PC-9 (cell line): Measurements from ENCODE around the gene BRPF1. TPM values are rescaled to one million over a fixed set of nuclear protein-coding genes. Genes with fewer than 3 reads are reported as not detected.

Experiments used
- BruUV-seq: library from RNA; stranded (reverse); fragments of 400-500 nt; replicated peaks from 2 replicates; lab custom pipeline; 2021; lab: Mats Ljungman, UMichigan
- CTCF ChIA-PET: fragments of 300-600 bp; sonication (Branson Sonifier 250); formaldehyde crosslinking; loops from one replicate; lab custom pipeline; 2022; ENCODE audit warnings: antibody characterized with exemption; lab: Charles Lee
- POLR2A ChIA-PET: fragments of 300-600 bp; sonication (Branson Sonifier 250); formaldehyde crosslinking; loops from one replicate; lab custom pipeline; 2022; ENCODE audit warnings: antibody characterized with exemption; ENCODE audit not compliant: unreplicated experiment; lab: Charles Lee
- DNase-seq, 2 experiments: peaks; one replicate each; pipeline versions ENCODE4 v3.0.0 to v3.0.0-alpha.2; 2015 to 2022; ENCODE audit warnings: mixed read lengths in 1 of 2
- H2AFZ ChIP-seq: fragments of 200-600 bp; sonication (generic); 2 replicates; pipeline ENCODE4 v1.8.1; 2017; ENCODE audit warnings: antibody characterized with exemption
- H3F3A ChIP-seq: fragments of 200-600 bp; sonication (generic); 2 replicates; pipeline ENCODE4 v1.8.1; 2017; ENCODE audit warnings: antibody characterized with exemption, mild to moderate bottlenecking, low read depth; ENCODE audit not compliant: insufficient read depth
- H3K27ac ChIP-seq: fragments of 200-600 bp; sonication (generic); 2 replicates; pipeline ENCODE4 v1.6.1; 2016; ENCODE audit warnings: mixed run types
- H3K27me3 ChIP-seq: fragments of 200-600 bp; sonication (generic); 2 replicates; pipeline ENCODE4 v1.6.1; 2016; ENCODE audit warnings: low read depth, mixed run types; ENCODE audit not compliant: insufficient read depth
- H3K36me3 ChIP-seq: fragments of 200-600 bp; sonication (generic); 2 replicates; pipeline ENCODE4 v1.6.1; 2016; ENCODE audit warnings: low read depth, mixed run types
- H3K4me1 ChIP-seq: fragments of 200-600 bp; sonication (generic); replicated peaks from 2 replicates; pipeline ENCODE4 v1.6.1; 2016; ENCODE audit warnings: mixed run types; ENCODE audit not compliant: insufficient read depth
- H3K4me2 ChIP-seq: fragments of 200-600 bp; sonication (generic); 2 replicates; pipeline ENCODE4 v1.6.1; 2017; ENCODE audit warnings: mixed run types
- H3K4me3 ChIP-seq: fragments of 200-600 bp; sonication (generic); 2 replicates; pipeline ENCODE4 v1.6.1; 2016; ENCODE audit warnings: mixed run types
- H3K79me2 ChIP-seq: fragments of 200-600 bp; sonication (generic); 2 replicates; pipeline ENCODE4 v1.6.1; 2017; ENCODE audit warnings: low read depth, mixed run types
- H3K9me2 ChIP-seq: fragments of 200-600 bp; sonication (generic); 2 replicates; pipeline ENCODE4 v1.8.1; 2017; ENCODE audit warnings: mild to moderate bottlenecking; ENCODE audit not compliant: insufficient read depth
- H3K9me3 ChIP-seq: fragments of 200-600 bp; sonication (generic); 2 replicates; pipeline ENCODE4 v1.8.1; 2016; ENCODE audit warnings: low read depth; ENCODE audit not compliant: insufficient read depth
- H4K20me1 ChIP-seq: fragments of 200-600 bp; sonication (generic); 2 replicates; pipeline ENCODE4 v1.8.1; 2017; ENCODE audit not compliant: insufficient read depth
- EZH2 ChIP-seq: fragments of 200-600 bp; sonication (generic); IDR thresholded peaks from 2 replicates; pipeline ENCODE4 v1.8.0; 2017; ENCODE audit warnings: antibody characterized with exemption, low read depth
- intact Hi-C: fragments of 100-400 bp; cut with micrococcal nuclease; formaldehyde crosslinking; loops from one replicate; pipeline ENCODE4 v1.10.0; 2022; ENCODE audit not compliant: unreplicated experiment
- total RNA-seq: library from RNA; stranded (reverse); gene quantifications from 2 replicates; pipeline ENCODE4 v1.2.3, GENCODE V29; 2021
- TF ChIP-seq, protein P1 (sequence below): fragments of 200-600 bp; sonication (generic); conservative IDR thresholded peaks from 2 replicates; pipeline ENCODE4 v1.6.1; 2017; ENCODE audit warnings: mixed run types, antibody characterized with exemption, mild to moderate bottlenecking, moderate library complexity

The BRPF1 gene
- total RNA-seq, 1 experiment from 2014 or later, result 15.9 TPM

DNA sequence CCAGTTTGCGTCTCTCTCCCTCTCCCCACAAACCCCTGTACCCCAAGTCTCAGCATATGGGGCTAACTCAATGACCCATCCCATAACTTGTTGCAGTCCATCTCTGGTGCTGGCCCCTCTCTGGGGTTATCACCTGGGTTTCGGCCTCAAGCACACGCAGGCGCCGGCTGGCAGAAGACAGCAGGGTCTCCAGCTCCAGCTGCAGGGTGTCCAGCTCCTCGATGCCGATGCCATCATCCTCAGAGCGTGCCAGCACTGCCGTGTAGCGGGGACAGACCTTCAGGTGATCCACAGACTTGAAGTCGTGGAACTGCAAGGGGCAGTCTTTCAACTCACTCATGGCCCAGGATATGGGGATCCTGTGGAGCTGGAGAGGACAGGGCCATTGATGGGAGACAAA is 59.6 kb downstream of the BRPF1 start:
- no peaks in the 10 kb centered on the region for H3K27me3 ChIP-seq
- DNase-seq, result no peak
- H3K27ac ChIP-seq, result no peak overlapping the region
- H3K4me1 ChIP-seq, result peaks cover 16% of the 10 kb centered on the region
- ChIA-PET POLR2A (interaction anchor here (0.8 kb wide), 1 partner anchor 9 kb away, joined by 9 read pairs; no protein-coding TSS in a partner anchor), CTCF (no interaction called here)
- no peaks in the 10 kb centered on the region for H3K9me2 ChIP-seq
- H3F3A ChIP-seq, result peaks cover 14% of the 10 kb centered on the region; the same call in 1 of the 2 replicates
- peaks cover 32% of the 10 kb centered on the region for H3K36me3 ChIP-seq
- BruUV-seq, result no TSS peak
- H3K79me2 ChIP-seq, result peaks cover 47% of the 10 kb centered on the region
- intact Hi-C loops, result loop anchor here (5.0 kb wide), 1 partner anchor 59 kb away; the partner anchor contains the start of gene BRPF1
- no peak for TF ChIP-seq EZH2
- TF ChIP-seq, protein P1, sequence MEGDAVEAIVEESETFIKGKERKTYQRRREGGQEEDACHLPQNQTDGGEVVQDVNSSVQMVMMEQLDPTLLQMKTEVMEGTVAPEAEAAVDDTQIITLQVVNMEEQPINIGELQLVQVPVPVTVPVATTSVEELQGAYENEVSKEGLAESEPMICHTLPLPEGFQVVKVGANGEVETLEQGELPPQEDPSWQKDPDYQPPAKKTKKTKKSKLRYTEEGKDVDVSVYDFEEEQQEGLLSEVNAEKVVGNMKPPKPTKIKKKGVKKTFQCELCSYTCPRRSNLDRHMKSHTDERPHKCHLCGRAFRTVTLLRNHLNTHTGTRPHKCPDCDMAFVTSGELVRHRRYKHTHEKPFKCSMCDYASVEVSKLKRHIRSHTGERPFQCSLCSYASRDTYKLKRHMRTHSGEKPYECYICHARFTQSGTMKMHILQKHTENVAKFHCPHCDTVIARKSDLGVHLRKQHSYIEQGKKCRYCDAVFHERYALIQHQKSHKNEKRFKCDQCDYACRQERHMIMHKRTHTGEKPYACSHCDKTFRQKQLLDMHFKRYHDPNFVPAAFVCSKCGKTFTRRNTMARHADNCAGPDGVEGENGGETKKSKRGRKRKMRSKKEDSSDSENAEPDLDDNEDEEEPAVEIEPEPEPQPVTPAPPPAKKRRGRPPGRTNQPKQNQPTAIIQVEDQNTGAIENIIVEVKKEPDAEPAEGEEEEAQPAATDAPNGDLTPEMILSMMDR, result no peak
- peak overlapping the region; percentile 88 for H3K4me2 ChIP-seq
- H3K9me3 ChIP-seq, result no peaks in the 10 kb centered on the region
- H3K4me3 ChIP-seq, result peak overlapping the region; percentile 84; the same call in 1 of the 2 replicates
- H2AFZ ChIP-seq, result no peak overlapping the region
- H4K20me1 ChIP-seq, result peaks cover 23% of the 10 kb centered on the region; the same call in 1 of the 2 replicates

DNA sequence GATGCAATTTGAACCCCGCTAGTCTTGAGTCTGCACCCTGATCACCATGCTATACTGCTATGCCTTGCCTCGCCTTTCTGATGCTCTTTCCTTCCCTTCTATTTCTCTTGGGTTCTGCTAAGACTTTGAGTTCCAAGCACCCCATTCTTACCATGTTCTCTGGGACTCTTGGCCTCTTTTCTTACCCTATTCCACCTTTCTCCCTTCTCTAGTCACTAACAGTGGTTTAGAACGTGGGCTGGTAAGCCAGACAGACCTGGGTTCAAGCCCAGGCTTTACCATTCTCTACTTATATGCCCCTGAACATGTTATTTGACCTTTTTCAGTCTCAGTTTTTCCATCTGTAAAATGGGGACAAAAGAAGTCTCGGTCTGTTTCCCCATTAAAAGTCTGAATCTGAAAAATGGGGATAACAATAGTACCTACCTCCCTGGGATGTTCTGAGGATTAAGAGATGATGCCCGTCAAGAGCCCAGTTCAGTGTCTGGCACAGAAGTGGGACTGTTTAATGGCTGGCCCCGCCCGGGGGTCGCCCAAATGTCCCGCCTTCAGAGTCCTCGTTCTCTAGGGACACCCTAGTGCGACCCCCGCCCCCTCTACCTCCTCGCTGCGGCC is 60.4 kb downstream of the BRPF1 start:
- peak overlapping the region; percentile 87 for H2AFZ ChIP-seq
- peaks cover 16% of the 10 kb centered on the region for H3K4me1 ChIP-seq
- TF ChIP-seq, protein P1, result no peak
- no peak for TF ChIP-seq EZH2
- H3K4me3 ChIP-seq, result peak overlapping the region; percentile 84
- ChIA-PET CTCF (no interaction called here), POLR2A (interaction anchor here (1.0 kb wide), 1 partner anchor 52 kb away, joined by 8 read pairs; the partner anchor contains the start of gene RPUSD3)
- peaks cover 52% of the 10 kb centered on the region for H3K79me2 ChIP-seq
- H3F3A ChIP-seq, result peaks cover 14% of the 10 kb centered on the region; the same call in 1 of the 2 replicates
- peak overlapping the region; percentile 88 for H3K4me2 ChIP-seq
- peaks cover 27% of the 10 kb centered on the region; the same call in 1 of the 2 replicates for H3K36me3 ChIP-seq
- H3K27ac ChIP-seq, result peak overlapping the region; percentile 89; the same call in 1 of the 2 replicates
- no peak for DNase-seq
- no peaks in the 10 kb centered on the region for H3K27me3 ChIP-seq
- intact Hi-C loops, result loop anchor here (2.0 to 5.0 kb wide), 3 partner anchors 41 to 141 kb away; partner anchors contain the start of genes BRPF1 and CRELD1
- H3K9me2 ChIP-seq, result no peaks in the 10 kb centered on the region
- no peaks in the 10 kb centered on the region for H3K9me3 ChIP-seq
- BruUV-seq, result TSS peak; percentile 71
- H4K20me1 ChIP-seq, result peaks cover 25% of the 10 kb centered on the region

DNA sequence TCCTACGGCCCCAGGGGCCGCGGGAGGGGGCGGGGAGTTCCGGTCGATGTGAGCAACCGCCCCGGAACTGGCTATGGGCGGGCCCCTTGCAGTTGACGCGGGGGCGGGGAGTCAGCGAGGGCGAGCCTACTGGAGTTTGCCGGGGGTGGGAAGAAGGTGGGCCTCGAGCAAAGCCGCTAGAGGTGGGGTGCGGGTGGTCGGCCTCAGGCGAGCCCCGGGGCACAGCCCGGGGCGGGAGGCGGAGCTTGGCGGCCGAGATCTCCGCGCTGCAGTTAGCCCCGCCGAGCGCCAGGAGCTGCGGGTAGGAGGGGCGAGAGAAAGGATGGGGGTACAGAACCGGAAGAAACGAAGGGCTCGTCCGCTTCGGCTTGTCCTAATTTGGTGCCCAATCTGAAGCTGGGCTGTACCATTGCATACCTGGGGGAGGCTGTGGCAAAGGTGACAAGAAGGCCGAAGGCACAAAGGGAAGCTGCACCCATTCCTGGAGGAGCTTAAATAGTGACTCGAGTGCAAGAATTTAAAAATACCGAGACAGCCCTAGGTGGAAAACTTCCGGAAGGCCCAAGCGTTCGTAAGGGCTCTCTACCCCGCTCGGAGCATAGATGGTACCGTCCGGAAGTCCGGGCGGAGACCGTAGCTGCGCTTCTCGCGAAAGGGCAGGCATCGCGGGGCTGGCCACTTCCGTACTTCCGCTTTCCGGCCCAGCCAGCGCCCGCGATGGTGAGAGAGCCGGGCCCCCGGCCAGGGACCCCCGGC is 61.0 kb downstream of the BRPF1 start, which contains the start of the genes ARPC4 and TADA3:
Gene ARPC4, plus strand, starts transcription at position 678 of the 756 bp plus-strand sequence. Its CDS starts 40 bp downstream, at position 718.
Gene TADA3, minus strand, starts transcription at position 69 of the 756 bp plus-strand sequence. CDS start 1,007 bp downstream, outside the sequence.
- peak within 1 kb of the TSS; percentile 87 for H2AFZ ChIP-seq
- H3K27me3 ChIP-seq, result no peaks in the 10 kb centered on the region
- peaks cover 28% of the 10 kb centered on the region; the same call in 1 of the 2 replicates for H3K36me3 ChIP-seq
- H3K9me3 ChIP-seq, result no peaks in the 10 kb centered on the region
- peaks cover 52% of the 10 kb centered on the region for H3K79me2 ChIP-seq
- no peaks in the 10 kb centered on the region for H3K9me2 ChIP-seq
- CTCF ChIA-PET, result interaction anchor here (0.6 kb wide), 1 partner anchor 447 kb away, joined by 3 read pairs; no protein-coding TSS in a partner anchor
- H3F3A ChIP-seq, result peaks cover 20% of the 10 kb centered on the region; the same call in 1 of the 2 replicates
- H3K4me2 ChIP-seq, result peak within 1 kb of the TSS; percentile 88
- DNase-seq, result peak; percentile 79 to 86
- H3K4me3 ChIP-seq, result peak within 1 kb of the TSS; percentile 84
- BruUV-seq, result no TSS peak
- TF ChIP-seq EZH2, result no peak
- TF ChIP-seq, protein P1, result no peak
- POLR2A ChIA-PET, result interaction anchor here (0.5 to 1.0 kb wide), 8 partner anchors 17 to 391 kb away, joined by 3 to 13 read pairs (median 4); partner anchors contain the start of genes CAMK1 and RPUSD3
- peaks cover 32% of the 10 kb centered on the region for H4K20me1 ChIP-seq
- peak within 1 kb of the TSS; percentile 89 for H3K27ac ChIP-seq
- H3K4me1 ChIP-seq, result peaks cover 16% of the 10 kb centered on the region
- intact Hi-C loops, result loop anchor here (2.0 to 5.0 kb wide), 3 partner anchors 42 to 140 kb away; partner anchors contain the start of genes BRPF1 and CRELD1
